Natural killer cell (primary cell): ENCODE data around the gene MEF2B. TPM values are rescaled to one million over a fixed set of nuclear protein-coding genes. Genes with fewer than 3 reads are reported as not detected.

Experiments used
- ATAC-seq, 3 donors: fragments of 150-1000 bp in 2 of 3; fragments of 200-7000 bp in 1 of 3; cut with Tn5 transposase; 1 replicate in 1 of 3; 2 replicates in 2 of 3; pipeline ENCODE4 v1.10.0; 2021; ENCODE audit warnings: mild to moderate bottlenecking in 2 of 3, moderate library complexity in 2 of 3
- DNase-seq, 2 donors: peaks; one replicate each; pipeline versions ENCODE4 v3.0.0 to v3.0.0-alpha.2; 2013 to 2021; ENCODE audit warnings: mixed read lengths in 1 of 2
- H3K27ac ChIP-seq: one replicate; pipeline ENCODE4 v1.5.1; 2013; ENCODE audit warnings: mild to moderate bottlenecking, low read length
- H3K27me3 ChIP-seq: one replicate; pipeline ENCODE4 v1.6.1; 2013; ENCODE audit warnings: low read length; ENCODE audit not compliant: control insufficient read depth, insufficient read depth
- H3K36me3 ChIP-seq: one replicate; pipeline ENCODE4 v1.6.1; 2013; ENCODE audit warnings: low read length; ENCODE audit not compliant: control insufficient read depth, insufficient read depth
- H3K4me1 ChIP-seq: one replicate; pipeline ENCODE4 v1.6.1; 2013; ENCODE audit warnings: low read length; ENCODE audit not compliant: control insufficient read depth, insufficient read depth
- H3K4me3 ChIP-seq: one replicate; pipeline ENCODE4 v1.5.1; 2013; ENCODE audit warnings: low read length
- H3K9me3 ChIP-seq: one replicate; pipeline ENCODE4 v1.6.1; 2013; ENCODE audit warnings: low read length; ENCODE audit not compliant: control insufficient read depth, insufficient read depth
- H3K27ac Mint-ChIP-seq, 2 donors: one replicate each; pipeline ENCODE4 v1.8.0; 2022; ENCODE audit warnings: mild to moderate bottlenecking in 2 of 2, mixed read lengths in 2 of 2, moderate library complexity in 1 of 2
- H3K27me3 Mint-ChIP-seq, 2 donors: one replicate each; pipeline ENCODE4 v1.8.0; 2022; ENCODE audit warnings: low read depth in 2 of 2, mixed read lengths in 2 of 2
- H3K36me3 Mint-ChIP-seq: one replicate; pipeline ENCODE4 v1.8.0; 2022; ENCODE audit warnings: mixed read lengths
- H3K4me1 Mint-ChIP-seq, 2 donors: one replicate each; pipeline ENCODE4 v1.8.0; 2022; ENCODE audit warnings: mixed read lengths in 2 of 2
- H3K4me3 Mint-ChIP-seq: one replicate; pipeline ENCODE4 v1.8.0; 2022; ENCODE audit warnings: mild to moderate bottlenecking, moderate library complexity, mixed read lengths
- H3K9me3 Mint-ChIP-seq, 2 donors: one replicate each; pipeline ENCODE4 v1.8.0; 2022; ENCODE audit warnings: mixed read lengths in 2 of 2
- CTCF ChIP-seq: fragments of 200-600 bp; IDR thresholded peaks from one replicate; pipeline ENCODE4 v1.8.0; 2022; ENCODE audit warnings: antibody characterized with exemption
- WGBS: methylation state at CpG from one replicate; pipeline ENCODE4 v1.1.7; 2013; ENCODE audit warnings: missing lambda C conversion rate; ENCODE audit not compliant: insufficient coverage; 5-methylcytosine and 5-hydroxymethylcytosine counted together
- intact Hi-C: fragments of 100-400 bp; cut with micrococcal nuclease; formaldehyde crosslinking; loops from one replicate; pipeline ENCODE4 v1.14.2; 2022
- total RNA-seq, 4 donors: library from RNA; stranded (reverse); fragments of 120-200 nt in 1 of 4; gene quantifications; one replicate each; pipeline versions ENCODE4 v1.2.3 to v1.2.4, GENCODE V29; 2013 to 2022

Gene MEF2B
- total RNA-seq, 3 donors from 2014 or later (not counting 1 experiment from before 2014, with no cell fraction given): 4.7 to 7.0 (median 5.6) TPM

GRCh38 chr19:19155495-19156219 is 14.4 kb downstream of the MEF2B start:
- Histone ChIP-seq H3K9me3 (no peaks in the 10 kb centered on the region), H3K4me3 (no peak overlapping the region), H3K27ac (no peak overlapping the region), H3K27me3 (no peaks in the 10 kb centered on the region), H3K36me3 (peaks cover 5% of the 10 kb centered on the region), H3K4me1 (peaks cover 4% of the 10 kb centered on the region)
- no peaks in the 10 kb centered on the region for H3K4me1 Mint-ChIP-seq
- DNase-seq (no peak), ATAC-seq (no peak)
- WGBS: 78% methylated on average over 8 of the region's 10 CpGs
- no peak for TF ChIP-seq CTCF
- H3K27me3 Mint-ChIP-seq: no peaks in the 10 kb centered on the region
- H3K4me3 Mint-ChIP-seq: no peak overlapping the region
- H3K9me3 Mint-ChIP-seq: peaks cover 0 to 3% of the 10 kb centered on the region in 2 donors
- no peak overlapping the region for H3K27ac Mint-ChIP-seq
- H3K36me3 Mint-ChIP-seq: no peaks in the 10 kb centered on the region
- intact Hi-C loops: no loop called here

GRCh38 chr19:19154768-19155494 is 15.1 kb downstream of the MEF2B start:
- peaks cover 5% of the 10 kb centered on the region for H3K36me3 ChIP-seq
- Mint-ChIP-seq H3K36me3 (no peaks in the 10 kb centered on the region), H3K27me3 (no peaks in the 10 kb centered on the region), H3K4me3 (no peak overlapping the region), H3K9me3 (peaks cover 0 to 3% of the 10 kb centered on the region in 2 donors), H3K4me1 (no peaks in the 10 kb centered on the region), H3K27ac (no peak overlapping the region)
- 92% methylated on average over 6 of the region's 6 CpGs for WGBS
- no peak for TF ChIP-seq CTCF
- no peak for DNase-seq
- intact Hi-C loops: no loop called here
- no peak for ATAC-seq
- H3K9me3 ChIP-seq: no peaks in the 10 kb centered on the region
- peaks cover 3% of the 10 kb centered on the region for H3K4me1 ChIP-seq
- no peak overlapping the region for H3K27ac ChIP-seq
- no peak overlapping the region for H3K4me3 ChIP-seq
- no peaks in the 10 kb centered on the region for H3K27me3 ChIP-seq

GRCh38 chr19:19152668-19153384 is 17.2 kb downstream of the MEF2B start:
- Mint-ChIP-seq H3K27ac (no peak overlapping the region), H3K36me3 (no peaks in the 10 kb centered on the region), H3K4me3 (no peak overlapping the region), H3K27me3 (no peaks in the 10 kb centered on the region), H3K9me3 (peaks cover 0 to 3% of the 10 kb centered on the region in 2 donors), H3K4me1 (no peaks in the 10 kb centered on the region)
- no peak for TF ChIP-seq CTCF
- intact Hi-C loops: no loop called here
- no peak for DNase-seq
- Histone ChIP-seq H3K27ac (no peak overlapping the region), H3K36me3 (peaks cover 7% of the 10 kb centered on the region), H3K4me3 (no peak overlapping the region), H3K9me3 (no peaks in the 10 kb centered on the region), H3K4me1 (peaks cover 3% of the 10 kb centered on the region), H3K27me3 (no peaks in the 10 kb centered on the region)
- WGBS: 84% methylated on average over 12 of the region's 13 CpGs
- no peak for ATAC-seq
